Esophagus muscularis mucosa (tissue), 4 donors: ENCODE data around the gene COL4A1.

Source experiments
- CTCF ChIP-seq, 3 experiments: fragments of 200-600 bp in 2 of 3; fragments of 450-650 bp in 1 of 3; sonication (generic) in 2 of 3; IDR thresholded peaks; one replicate each; pipeline ENCODE4 v1.5.1; 2017 to 2019; ENCODE audit warnings: antibody characterized with exemption in 3 of 3, mild to moderate bottlenecking in 2 of 3, moderate library complexity in 1 of 3
- EP300 ChIP-seq: sonication (generic); formaldehyde crosslinking; IDR thresholded peaks from one replicate; pipeline ENCODE4 v1.6.1; 2017; ENCODE audit warnings: antibody characterized with exemption
- POLR2AphosphoS5 ChIP-seq, 2 donors: sonication (generic); formaldehyde crosslinking; IDR thresholded peaks; one replicate each; pipeline ENCODE4 v1.6.1; 2017; ENCODE audit warnings: antibody characterized with exemption in 2 of 2

GRCh38 chr13:110182461-110182860, 124.5 kb downstream of the COL4A1 start:
- TF ChIP-seq CTCF (IDR thresholded peaks at IDR 0.05) (no peak), EP300 (no peak), POLR2AphosphoS5 (IDR thresholded peaks at IDR 0.05) (no peak)
